ENCODE data around the gene CLCNKB.
"Not testable (repeated sequence)": the region's sequence is repeated elsewhere in the genome, so short reads cannot be mapped to it uniquely, and the experiment has no call there.

CLCNKB gene

GRCh38 chr1:16056521-16056912 is 12.9 kb downstream of the CLCNKB start:
- not testable (repeated sequence) for DNase-seq (ENCODE audit: low read depth in 3 of 3, low spot score in 1 of 3)

- DNase-seq (ENCODE audit: low read depth in 3 of 3, low spot score in 1 of 3) = not testable (repeated sequence)
These were observed 13.8 kb downstream of the CLCNKB start for GRCh38 chr1:16057314-16057915.

GRCh38 chr1:16058394-16059120 is 15.0 kb downstream of the CLCNKB start:
- not testable (repeated sequence) for DNase-seq (ENCODE audit: low read depth in 3 of 3, low spot score in 1 of 3)

GRCh38 chr1:16061266-16061665 is 17.7 kb downstream of the CLCNKB start:
- DNase-seq (ENCODE audit: low read depth in 3 of 3, low spot score in 1 of 3) = no peak

- not testable (repeated sequence) for DNase-seq (ENCODE audit: low read depth in 3 of 3, low spot score in 1 of 3)
These were observed 18.6 kb downstream of the CLCNKB start for GRCh38 chr1:16061989-16062686.

- DNase-seq (ENCODE audit: low read depth in 3 of 3, low spot score in 1 of 3) = not testable (repeated sequence)
These were observed 19.1 kb downstream of the CLCNKB start for GRCh38 chr1:16062687-16063075.

- no peak for DNase-seq (ENCODE audit: low read depth in 3 of 3, low spot score in 1 of 3)
These were observed 19.7 kb downstream of the CLCNKB start for GRCh38 chr1:16063226-16063829.

- no peak for DNase-seq (ENCODE audit: low read depth in 3 of 3, low spot score in 1 of 3)
These were observed 20.3 kb downstream of the CLCNKB start for GRCh38 chr1:16063921-16064320.

- no peak for DNase-seq (ENCODE audit: low read depth in 3 of 3, low spot score in 1 of 3)
These were observed 21.1 kb downstream of the CLCNKB start for GRCh38 chr1:16064536-16065268.

- DNase-seq (ENCODE audit: low read depth in 3 of 3, low spot score in 1 of 3) = no peak
These were observed 21.6 kb downstream of the CLCNKB start for GRCh38 chr1:16065269-16065576.

- no peak for DNase-seq (ENCODE audit: low read depth in 3 of 3, low spot score in 1 of 3)
These were observed 22.7 kb downstream of the CLCNKB start for GRCh38 chr1:16066245-16066644.

- DNase-seq (ENCODE audit: low read depth in 3 of 3, low spot score in 1 of 3) = no peak
These were observed 23.7 kb downstream of the CLCNKB start for GRCh38 chr1:16067127-16067768.

- DNase-seq (ENCODE audit: low read depth in 3 of 3, low spot score in 1 of 3) = no peak
These were observed 24.4 kb downstream of the CLCNKB start for GRCh38 chr1:16067933-16068332.

GRCh38 chr1:16068356-16069270 is 25.0 kb downstream of the CLCNKB start:
- DNase-seq (ENCODE audit: low read depth in 3 of 3, low spot score in 1 of 3) = no peak

GRCh38 chr1:16070640-16071355 is 27.2 kb downstream of the CLCNKB start:
- DNase-seq (ENCODE audit: low read depth in 3 of 3, low spot score in 1 of 3) = no peak

- no peak for DNase-seq (ENCODE audit: low read depth in 3 of 3, low spot score in 1 of 3)
These were observed 28.0 kb downstream of the CLCNKB start for GRCh38 chr1:16071614-16072013.

- DNase-seq (ENCODE audit: low read depth in 3 of 3, low spot score in 1 of 3) = no peak
These were observed 28.5 kb downstream of the CLCNKB start for GRCh38 chr1:16072095-16072494.

- DNase-seq (ENCODE audit: low read depth in 3 of 3, low spot score in 1 of 3) = no peak
These were observed 29.3 kb downstream of the CLCNKB start for GRCh38 chr1:16072616-16073484.

Measured in stimulated activated CD4-positive, alpha-beta T cell treated with anti-CD3 and anti-CD28 coated beads, TNF-alpha, amount 100 ng/mL, for 1 hour (primary cell).